ENCODE results near the gene FYCO1. TPM values are rescaled to one million over a fixed set of nuclear protein-coding genes. Genes with fewer than 3 reads are reported as not detected.

FYCO1 gene
- total and polyA plus RNA-seq, 2 experiments from 2014 or later = 8.1 to 27.5 TPM

GRCh38 chr3:45966371-45966791 is 29.2 kb downstream of the FYCO1 start:
- no peak overlapping the region for H3K4me3 ChIP-seq
- H3K27me3 ChIP-seq = no peaks in the 10 kb centered on the region
- H3K36me3 ChIP-seq = peaks cover 68% of the 10 kb centered on the region
- no peak for DNase-seq (ENCODE audit: low read depth in 1 of 2, low spot score in 1 of 2)
- H3K4me1 ChIP-seq (ENCODE audit: low read depth) = no peaks in the 10 kb centered on the region
- TF ChIP-seq CTCF (IDR thresholded peaks at IDR 0.05; ENCODE audit: low read depth, low read length) = no peak
- no peak overlapping the region for H3K27ac ChIP-seq
- no peaks in the 10 kb centered on the region for H3K9me3 ChIP-seq (ENCODE audit: low read depth)

- H3K9me3 ChIP-seq (ENCODE audit: low read depth) = no peaks in the 10 kb centered on the region
- DNase-seq (ENCODE audit: low read depth in 1 of 2, low spot score in 1 of 2) = no peak
- no peak for TF ChIP-seq CTCF (IDR thresholded peaks at IDR 0.05; ENCODE audit: low read depth, low read length)
- H3K36me3 ChIP-seq = peaks cover 75% of the 10 kb centered on the region
- H3K27me3 ChIP-seq = no peaks in the 10 kb centered on the region
- no peak overlapping the region for H3K27ac ChIP-seq
- H3K4me1 ChIP-seq (ENCODE audit: low read depth) = no peaks in the 10 kb centered on the region
- no peak overlapping the region for H3K4me3 ChIP-seq
Observed at GRCh38 chr3:45965653-45966052, 30.0 kb downstream of the FYCO1 start.

GRCh38 chr3:45965253-45965652 is 30.4 kb downstream of the FYCO1 start:
- DNase-seq (ENCODE audit: low read depth in 1 of 2, low spot score in 1 of 2) = no peak
- Histone ChIP-seq H3K36me3 (peaks cover 79% of the 10 kb centered on the region), H3K9me3 (ENCODE audit: low read depth) (no peaks in the 10 kb centered on the region)

GRCh38 chr3:45964139-45964538 is 31.5 kb downstream of the FYCO1 start:
- peaks cover 70% of the 10 kb centered on the region for H3K36me3 ChIP-seq
- DNase-seq (ENCODE audit: low read depth in 1 of 2, low spot score in 1 of 2) = no peak

More at GRCh38 chr3:45965253-45965652, 30.4 kb downstream of the FYCO1 start:
- Histone ChIP-seq H3K4me3 (no peak overlapping the region), H3K27me3 (no peaks in the 10 kb centered on the region), H3K4me1 (ENCODE audit: low read depth) (no peaks in the 10 kb centered on the region), H3K27ac (no peak overlapping the region)
- TF ChIP-seq CTCF (IDR thresholded peaks at IDR 0.05; ENCODE audit: low read depth, low read length) = no peak

GRCh38 chr3:45962033-45962432 is 33.6 kb downstream of the FYCO1 start:
- Histone ChIP-seq H3K27ac (no peak overlapping the region), H3K36me3 (peaks cover 76% of the 10 kb centered on the region), H3K4me1 (ENCODE audit: low read depth) (no peaks in the 10 kb centered on the region), H3K9me3 (ENCODE audit: low read depth) (no peaks in the 10 kb centered on the region), H3K4me3 (no peak overlapping the region), H3K27me3 (no peaks in the 10 kb centered on the region)
- no peak for DNase-seq (ENCODE audit: low read depth in 1 of 2, low spot score in 1 of 2)
- no peak for TF ChIP-seq CTCF (IDR thresholded peaks at IDR 0.05; ENCODE audit: low read depth, low read length)

More at GRCh38 chr3:45964139-45964538, 31.5 kb downstream of the FYCO1 start:
- no peak overlapping the region for H3K4me3 ChIP-seq
- no peak for TF ChIP-seq CTCF (IDR thresholded peaks at IDR 0.05; ENCODE audit: low read depth, low read length)
- no peaks in the 10 kb centered on the region for H3K9me3 ChIP-seq (ENCODE audit: low read depth)
- no peak overlapping the region for H3K27ac ChIP-seq
- H3K27me3 ChIP-seq = no peaks in the 10 kb centered on the region
- no peaks in the 10 kb centered on the region for H3K4me1 ChIP-seq (ENCODE audit: low read depth)

- DNase-seq (ENCODE audit: low read depth in 1 of 2, low spot score in 1 of 2) = no peak
- no peaks in the 10 kb centered on the region for H3K9me3 ChIP-seq (ENCODE audit: low read depth)
- peaks cover 70% of the 10 kb centered on the region for H3K36me3 ChIP-seq
- H3K4me3 ChIP-seq = no peak overlapping the region
- no peaks in the 10 kb centered on the region for H3K27me3 ChIP-seq
- no peak for TF ChIP-seq CTCF (IDR thresholded peaks at IDR 0.05; ENCODE audit: low read depth, low read length)
- no peak overlapping the region for H3K27ac ChIP-seq
- H3K4me1 ChIP-seq (ENCODE audit: low read depth) = peaks cover 3% of the 10 kb centered on the region
Observed at GRCh38 chr3:45960289-45960688, 35.3 kb downstream of the FYCO1 start.

All from cardiac muscle cell (in vitro differentiated cells and primary cell).